Endodermal cell (in vitro differentiated cells): ENCODE results near the gene PAX7. TPM values are rescaled to one million over a fixed set of nuclear protein-coding genes. Genes with fewer than 3 reads are reported as not detected.

Source experiments
- DNase-seq: peaks from one replicate; pipeline ENCODE4 v3.0.0-alpha.2; 2017
- H3K27ac ChIP-seq: 2 replicates; pipeline ENCODE4 v1.5.1; 2013; ENCODE audit warnings: mild to moderate bottlenecking, low read depth, low read length, moderate library complexity
- H3K27me3 ChIP-seq: 2 replicates; pipeline ENCODE4 v1.6.1; 2013; ENCODE audit warnings: mild to moderate bottlenecking, low read length, moderate library complexity; ENCODE audit not compliant: insufficient read depth, control insufficient read depth, poor library complexity, severe bottlenecking
- H3K36me3 ChIP-seq: 2 replicates; pipeline ENCODE4 v1.7.0; 2013; ENCODE audit warnings: mild to moderate bottlenecking, low read length, moderate library complexity; ENCODE audit not compliant: control insufficient read depth, insufficient read depth
- H3K4me1 ChIP-seq: one replicate; pipeline ENCODE4 v1.7.0; 2013; ENCODE audit warnings: low read length; ENCODE audit not compliant: control insufficient read depth, insufficient read depth
- H3K4me3 ChIP-seq: 2 replicates; pipeline ENCODE4 v1.5.1; 2013; ENCODE audit warnings: mild to moderate bottlenecking, low read length, moderate library complexity
- H3K9ac ChIP-seq: 2 replicates; pipeline ENCODE4 v1.6.1; 2013; ENCODE audit warnings: mild to moderate bottlenecking, low read length, moderate library complexity; ENCODE audit not compliant: poor library complexity, severe bottlenecking; ENCODE audit errors: extremely low read depth
- H3K9me3 ChIP-seq: 2 replicates; pipeline ENCODE4 v1.6.1; 2013; ENCODE audit warnings: mild to moderate bottlenecking, low read length, moderate library complexity; ENCODE audit not compliant: control insufficient read depth
- H3K27ac Mint-ChIP-seq: 2 replicates; pipeline ENCODE4 v1.8.0; 2020; ENCODE audit warnings: mixed read lengths
- H3K27me3 Mint-ChIP-seq: 2 replicates; pipeline ENCODE4 v1.8.0; 2021; ENCODE audit warnings: mild to moderate bottlenecking, mixed read lengths; ENCODE audit not compliant: insufficient read depth
- H3K36me3 Mint-ChIP-seq: 2 replicates; pipeline ENCODE4 v1.8.0; 2020; ENCODE audit warnings: low read depth, mixed read lengths
- H3K4me1 Mint-ChIP-seq: 2 replicates; pipeline ENCODE4 v1.8.0; 2020; ENCODE audit warnings: mixed read lengths
- H3K4me3 Mint-ChIP-seq: 2 replicates; pipeline ENCODE4 v1.8.0; 2020; ENCODE audit warnings: mild to moderate bottlenecking, moderate library complexity, mixed read lengths
- H3K9me3 Mint-ChIP-seq: 2 replicates; pipeline ENCODE4 v1.8.0; 2020; ENCODE audit warnings: mild to moderate bottlenecking, mixed read lengths
- WGBS, 2 experiments: methylation state at CpG; one replicate each; pipeline versions ENCODE4 v1.1.5 to v1.1.7; 2013; ENCODE audit warnings: missing lambda C conversion rate in 2 of 2, mixed read lengths in 1 of 2; ENCODE audit not compliant: insufficient coverage in 1 of 2, insufficient read length in 1 of 2; 5-methylcytosine and 5-hydroxymethylcytosine counted together
- total RNA-seq, 2 donors: library from RNA; stranded (reverse); fragmentation: NEBNext Ultra II Directional in 1 of 2; extraction: Animal tissue kit (Norgen Biotek cat#: 25700) in 1 of 2; gene quantifications; 2 replicates in 1 of 2; 3 replicates in 1 of 2; pipeline ENCODE4 v1.2.1, GENCODE V29; 2021
- TF ChIP-seq, protein P1 (sequence below): fragments of 200-600 bp; sonication (generic); conservative IDR thresholded peaks from 2 replicates; pipeline ENCODE4 v1.5.0; 2021; ENCODE audit warnings: antibody characterized with exemption, mild to moderate bottlenecking

The PAX7 gene
- total RNA-seq, 2 donors from 2014 or later = 2.2 to 2.4 TPM

DNA sequence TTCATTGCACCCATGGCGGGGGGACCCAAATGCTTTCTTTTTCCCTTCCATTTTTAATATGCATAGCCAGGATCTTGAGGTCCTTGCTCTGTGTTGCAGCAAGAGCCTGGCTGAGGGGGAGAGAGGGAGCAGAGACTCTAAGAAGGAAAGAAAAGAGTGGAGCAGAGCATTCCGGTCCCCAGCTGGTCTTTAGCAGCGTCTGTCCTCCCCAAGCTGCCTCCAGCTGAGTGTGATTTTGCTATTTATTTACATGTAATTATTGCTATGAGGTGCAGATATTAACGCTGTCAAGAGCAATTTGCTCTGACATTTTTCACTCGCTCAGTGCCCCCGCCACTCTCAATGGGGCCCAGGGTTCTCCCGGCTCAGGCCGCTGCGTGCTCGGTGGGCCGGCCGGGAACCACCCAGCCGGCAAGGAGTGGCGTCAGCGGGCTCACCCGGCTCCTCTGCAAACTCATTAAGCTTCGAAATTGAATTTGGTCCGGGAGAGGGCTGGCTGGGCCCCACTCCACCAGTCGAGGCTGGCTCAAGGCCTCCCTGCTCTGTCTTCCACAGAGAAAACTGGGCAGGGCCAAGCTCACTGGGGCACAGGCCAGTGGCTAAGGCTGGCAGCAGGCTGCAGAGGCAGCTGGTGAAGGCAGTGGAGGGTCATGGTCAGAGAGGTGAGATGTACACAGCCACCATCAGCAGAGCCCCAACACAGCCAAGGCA, 93.2 kb downstream of the PAX7 start:
- Mint-ChIP-seq H3K27me3 (peaks cover 35% of the 10 kb centered on the region), H3K36me3 (no peaks in the 10 kb centered on the region), H3K9me3 (no peaks in the 10 kb centered on the region), H3K27ac (no peak overlapping the region), H3K4me1 (peaks cover 62% of the 10 kb centered on the region), H3K4me3 (peak overlapping the region; percentile 15)
- Histone ChIP-seq H3K27ac (peak overlapping the region; percentile 19), H3K36me3 (no peaks in the 10 kb centered on the region), H3K9ac (no peak overlapping the region), H3K4me1 (peaks cover 28% of the 10 kb centered on the region), H3K27me3 (peaks cover 18% of the 10 kb centered on the region), H3K4me3 (no peak overlapping the region), H3K9me3 (no peaks in the 10 kb centered on the region)
- WGBS, 2 experiments = 68 to 83% methylated on average over 12 to 18 of the region's 19 CpGs
- TF ChIP-seq, protein P1, sequence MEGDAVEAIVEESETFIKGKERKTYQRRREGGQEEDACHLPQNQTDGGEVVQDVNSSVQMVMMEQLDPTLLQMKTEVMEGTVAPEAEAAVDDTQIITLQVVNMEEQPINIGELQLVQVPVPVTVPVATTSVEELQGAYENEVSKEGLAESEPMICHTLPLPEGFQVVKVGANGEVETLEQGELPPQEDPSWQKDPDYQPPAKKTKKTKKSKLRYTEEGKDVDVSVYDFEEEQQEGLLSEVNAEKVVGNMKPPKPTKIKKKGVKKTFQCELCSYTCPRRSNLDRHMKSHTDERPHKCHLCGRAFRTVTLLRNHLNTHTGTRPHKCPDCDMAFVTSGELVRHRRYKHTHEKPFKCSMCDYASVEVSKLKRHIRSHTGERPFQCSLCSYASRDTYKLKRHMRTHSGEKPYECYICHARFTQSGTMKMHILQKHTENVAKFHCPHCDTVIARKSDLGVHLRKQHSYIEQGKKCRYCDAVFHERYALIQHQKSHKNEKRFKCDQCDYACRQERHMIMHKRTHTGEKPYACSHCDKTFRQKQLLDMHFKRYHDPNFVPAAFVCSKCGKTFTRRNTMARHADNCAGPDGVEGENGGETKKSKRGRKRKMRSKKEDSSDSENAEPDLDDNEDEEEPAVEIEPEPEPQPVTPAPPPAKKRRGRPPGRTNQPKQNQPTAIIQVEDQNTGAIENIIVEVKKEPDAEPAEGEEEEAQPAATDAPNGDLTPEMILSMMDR = no peak
- DNase-seq = peak; percentile 62

DNA sequence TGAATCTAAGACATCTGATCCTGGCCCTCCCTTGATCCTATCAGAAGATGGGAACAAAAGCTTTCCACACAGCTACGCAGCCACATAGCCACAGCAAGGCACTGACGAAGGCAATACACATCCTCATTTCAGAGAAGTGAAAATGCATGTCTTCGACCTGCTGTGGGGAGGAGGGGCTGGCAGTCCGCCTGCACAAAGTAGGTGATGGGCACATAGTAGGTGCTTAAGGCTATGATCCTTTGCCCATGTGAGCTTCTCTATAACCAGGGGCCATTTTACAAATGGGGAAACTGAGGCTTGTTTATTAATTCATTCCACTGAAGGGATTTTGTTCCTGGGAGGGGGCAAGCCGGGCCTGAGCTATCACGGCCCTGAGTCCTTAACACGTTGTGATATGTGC, 94.2 kb downstream of the PAX7 start:
- Histone ChIP-seq H3K4me1 (peaks cover 35% of the 10 kb centered on the region), H3K9ac (no peak overlapping the region), H3K9me3 (no peaks in the 10 kb centered on the region), H3K27ac (peak overlapping the region; percentile 18), H3K4me3 (no peak overlapping the region), H3K27me3 (peaks cover 9% of the 10 kb centered on the region), H3K36me3 (no peaks in the 10 kb centered on the region)
- H3K27ac Mint-ChIP-seq = peak overlapping the region; percentile 80
- H3K4me1 Mint-ChIP-seq = peaks cover 69% of the 10 kb centered on the region
- 69 to 80% methylated on average over 4 to 7 of the region's 7 CpGs for WGBS, 2 experiments
- H3K36me3 Mint-ChIP-seq = no peaks in the 10 kb centered on the region
- TF ChIP-seq, protein P1 = no peak
- H3K9me3 Mint-ChIP-seq = no peaks in the 10 kb centered on the region
- no peak for DNase-seq
- H3K4me3 Mint-ChIP-seq = no peak overlapping the region
- H3K27me3 Mint-ChIP-seq = peaks cover 27% of the 10 kb centered on the region

DNA sequence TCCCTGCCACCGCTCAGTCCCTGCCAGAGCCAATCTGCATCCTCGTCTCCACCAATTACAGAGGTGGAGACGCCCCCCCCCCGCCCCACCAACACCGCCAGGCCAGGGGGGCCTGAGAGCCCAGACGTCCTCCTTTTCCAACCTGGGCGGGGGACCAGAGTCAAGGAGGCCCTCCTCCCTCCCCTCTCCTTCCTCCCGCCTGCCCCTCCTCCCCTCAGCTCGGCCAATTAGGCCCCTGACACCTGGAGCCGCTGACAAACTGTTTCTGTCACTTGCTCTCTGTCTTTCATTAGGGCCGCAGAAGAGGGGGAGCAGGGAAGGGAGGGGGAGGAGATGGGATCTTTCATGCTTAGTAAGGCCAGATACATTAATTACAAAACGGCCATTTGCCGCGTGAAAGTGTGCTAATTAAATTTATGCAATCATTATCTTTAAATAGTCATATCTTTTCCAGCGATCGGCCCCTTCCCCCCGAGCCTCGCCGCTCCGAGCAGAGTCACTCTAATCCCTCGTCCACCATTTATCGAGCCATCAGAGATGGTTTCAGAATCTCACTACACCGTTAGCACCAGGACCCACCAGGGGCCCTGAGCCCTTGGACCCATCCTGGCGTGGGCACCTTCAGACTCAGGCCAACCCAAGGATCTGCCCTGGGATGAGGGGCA, 94.7 kb downstream of the PAX7 start:
- peaks cover 22% of the 10 kb centered on the region for H3K27me3 Mint-ChIP-seq
- H3K4me3 ChIP-seq = no peak overlapping the region
- TF ChIP-seq, protein P1 = no peak
- no peaks in the 10 kb centered on the region for H3K36me3 ChIP-seq
- DNase-seq = peak; percentile 84
- H3K36me3 Mint-ChIP-seq = no peaks in the 10 kb centered on the region
- peak overlapping the region; percentile 58 for H3K27ac Mint-ChIP-seq
- no peak overlapping the region for H3K9ac ChIP-seq
- peaks cover 64% of the 10 kb centered on the region for H3K4me1 Mint-ChIP-seq
- no peak overlapping the region for H3K4me3 Mint-ChIP-seq
- WGBS, 2 experiments = 55 to 87% methylated on average over 11 to 24 of the region's 24 CpGs
- H3K27me3 ChIP-seq = peaks cover 6% of the 10 kb centered on the region
- H3K4me1 ChIP-seq = peaks cover 37% of the 10 kb centered on the region
- H3K9me3 Mint-ChIP-seq = no peaks in the 10 kb centered on the region
- no peak overlapping the region for H3K27ac ChIP-seq
- no peaks in the 10 kb centered on the region for H3K9me3 ChIP-seq
